GM18907 (cell line): ENCODE data around the gene FZD4.
"Not testable (repeated sequence)": the region's sequence is repeated elsewhere in the genome, so short reads cannot be mapped to it uniquely, and the experiment has no call there.

Experiments
- ATAC-seq: cut with Tn5 transposase; IDR thresholded peaks from one replicate; pipeline ENCODE4 v1.9.1; 2021; ENCODE audit warnings: mild to moderate bottlenecking, moderate library complexity; ENCODE audit not compliant: unreplicated experiment

The FZD4 gene

DNA sequence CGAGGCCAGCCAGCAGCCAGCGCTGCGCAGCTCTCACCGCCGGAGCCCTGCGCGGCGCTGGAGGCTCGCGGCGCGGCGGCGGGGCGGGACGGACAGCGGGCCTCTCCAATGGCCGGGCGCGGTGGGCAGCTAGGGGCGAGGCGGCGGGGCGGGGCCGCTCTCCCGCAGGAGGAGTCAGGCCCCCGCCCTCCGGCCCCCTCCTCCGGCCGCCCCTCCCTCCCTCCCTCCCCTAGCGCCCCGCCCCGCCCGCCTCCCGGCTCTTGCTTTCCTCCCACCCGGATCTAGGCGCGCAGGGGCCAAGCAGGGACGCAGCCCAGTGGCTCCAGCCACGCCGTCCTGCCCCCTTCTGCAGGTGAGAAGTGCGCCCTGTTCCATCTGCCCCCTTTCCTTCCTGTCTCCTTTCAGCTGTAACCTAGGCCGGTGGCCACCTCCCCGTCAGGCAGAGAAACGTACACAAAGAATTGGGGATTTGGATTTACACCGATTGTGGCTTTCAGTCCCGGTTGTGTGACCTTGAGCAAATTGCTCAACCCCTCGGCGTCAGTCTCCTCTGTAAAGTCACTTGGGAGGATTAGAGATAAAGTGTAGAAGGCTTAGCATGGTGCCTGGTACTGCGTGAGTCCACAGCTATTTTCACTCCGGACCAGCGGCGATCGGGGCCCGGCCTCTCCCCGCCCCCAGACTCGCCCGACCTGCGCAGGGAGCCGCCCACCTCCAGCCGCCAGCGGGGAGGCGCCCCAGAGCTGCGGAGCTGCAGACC is at the start of gene FZD4:
FZD4 (minus strand) TSS at position 35 of the 760 bp plus-strand sequence. CDS start 310 bp downstream, outside the sequence.
- ATAC-seq, result peak; percentile 95

DNA sequence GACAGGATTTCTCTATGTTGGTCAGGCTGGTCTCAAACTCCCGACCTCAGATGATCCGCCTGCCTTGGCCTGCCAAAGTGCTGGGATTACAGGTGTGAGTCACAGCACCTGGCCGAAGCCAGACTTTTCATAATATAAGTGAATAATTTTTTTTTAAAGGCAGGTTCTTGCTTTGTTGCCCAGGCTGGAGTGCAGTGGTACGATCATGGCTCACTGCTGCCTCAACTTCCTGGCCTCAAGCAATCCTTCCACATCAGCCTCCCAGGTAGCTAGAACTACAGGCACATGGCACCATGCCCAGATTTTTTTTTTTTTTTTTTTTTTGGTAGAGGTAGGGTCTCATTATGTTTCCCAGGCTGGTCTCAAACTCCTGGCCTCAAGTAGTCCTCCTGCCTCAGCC is 49.1 kb upstream of the FZD4 start:
- ATAC-seq, result not testable (repeated sequence)

DNA sequence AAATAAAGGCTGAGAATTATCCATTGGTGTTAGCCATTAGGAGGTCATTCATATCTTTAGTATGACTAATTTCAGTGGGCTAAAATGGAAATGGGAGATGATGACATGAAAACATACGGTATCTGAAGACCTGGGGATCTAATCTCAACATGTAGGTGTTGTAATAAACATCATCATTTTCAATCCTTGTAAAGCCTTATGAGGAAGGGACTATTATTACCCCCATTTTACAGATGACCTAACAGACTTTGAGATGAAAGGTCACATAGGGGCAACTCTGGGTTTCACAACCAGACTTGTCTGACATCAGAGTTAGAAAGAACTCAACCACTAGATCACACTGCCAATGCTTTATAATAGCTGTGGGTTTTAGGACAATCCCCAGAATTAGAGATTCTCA is 47.7 kb upstream of the FZD4 start:
- no peak for ATAC-seq

DNA sequence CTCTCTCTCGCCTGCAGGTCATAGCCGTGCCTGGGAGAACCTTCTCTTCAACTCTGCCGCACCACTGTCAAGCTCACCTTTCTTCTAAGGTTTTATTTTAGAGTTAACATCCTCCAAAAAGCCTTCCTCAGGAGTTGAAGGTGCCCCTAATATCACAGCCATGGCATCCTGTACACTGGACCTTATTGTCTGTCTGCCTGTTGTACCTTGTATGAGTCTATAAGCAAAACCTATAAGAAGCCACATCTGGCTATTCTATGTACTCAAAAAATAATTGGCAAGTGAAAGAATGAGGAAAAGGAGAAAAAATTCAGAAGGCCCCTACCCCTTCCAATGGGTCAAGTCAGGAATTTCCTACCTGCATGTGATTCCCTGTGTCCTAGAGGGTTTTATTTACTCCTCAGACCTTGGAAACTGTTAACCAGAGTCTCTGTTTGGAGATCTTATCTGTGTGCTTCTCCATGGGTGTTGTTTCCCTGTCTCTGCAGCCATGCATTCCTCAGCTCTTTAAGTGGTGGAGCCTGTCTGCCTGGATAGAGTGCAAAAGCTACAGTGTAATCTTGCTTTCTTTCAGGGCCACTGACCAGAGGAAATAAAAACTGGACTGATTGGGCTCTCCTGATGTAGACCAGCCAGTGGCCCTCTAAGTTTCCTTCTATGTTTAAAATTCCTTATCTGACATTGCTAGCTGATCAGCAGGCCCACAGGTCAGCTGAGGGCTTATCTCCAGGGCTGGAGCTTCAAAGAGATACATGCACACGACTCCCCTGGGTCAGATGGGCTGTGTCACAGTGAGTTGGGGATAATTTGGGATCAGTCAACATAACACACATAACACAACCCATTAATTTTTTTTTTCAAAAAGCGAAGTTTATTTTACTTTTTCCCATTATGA is 44.9 kb upstream of the FZD4 start:
- no peak for ATAC-seq

DNA sequence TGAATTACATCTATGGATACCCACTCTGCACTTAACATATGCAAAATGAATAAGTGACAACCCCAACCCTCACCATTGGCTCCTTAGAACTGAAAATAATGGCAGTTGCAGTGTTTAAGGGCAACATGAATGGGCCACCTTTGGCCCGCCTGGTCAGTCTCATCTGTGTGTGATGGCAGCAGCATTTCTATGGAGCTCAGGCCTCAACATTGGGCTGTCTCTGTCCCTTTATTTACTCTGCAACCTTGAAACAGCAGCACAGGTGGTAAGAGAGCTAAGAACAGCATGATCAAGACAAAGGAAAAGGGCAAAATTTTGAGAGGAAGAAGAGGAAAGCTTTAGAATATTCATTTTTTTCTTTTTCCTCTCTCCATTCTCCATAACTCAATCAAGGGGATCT is 44.2 kb upstream of the FZD4 start:
- no peak for ATAC-seq

DNA sequence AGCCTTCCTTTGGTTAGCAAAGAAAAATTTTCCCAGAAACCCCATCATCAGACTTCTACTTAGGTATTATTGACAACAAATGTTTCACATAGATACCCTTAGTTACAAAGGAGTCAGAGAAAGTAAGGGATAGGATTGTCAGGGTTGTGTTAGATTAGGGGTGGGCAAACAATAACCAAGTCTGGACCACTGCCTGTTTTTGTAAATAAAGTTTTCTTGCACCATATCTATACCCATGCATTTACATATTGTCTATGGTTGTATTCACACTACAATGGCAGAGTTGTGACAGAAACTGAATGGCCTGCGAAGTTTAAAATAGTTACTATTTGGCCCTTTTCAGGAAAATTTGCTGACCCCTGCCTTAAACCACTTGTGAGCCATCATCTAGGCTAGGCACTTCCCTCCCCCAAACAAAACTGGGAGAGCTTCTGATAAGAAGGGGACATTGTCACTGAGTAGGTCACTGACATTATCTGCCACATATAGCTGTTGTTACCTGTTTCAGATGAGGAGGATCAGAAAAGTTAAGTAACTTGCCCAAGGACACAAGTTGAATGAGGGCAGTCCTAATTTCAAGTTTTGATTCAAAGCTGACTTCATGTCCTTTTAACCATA is 41.9 kb upstream of the FZD4 start:
- ATAC-seq, result no peak

DNA sequence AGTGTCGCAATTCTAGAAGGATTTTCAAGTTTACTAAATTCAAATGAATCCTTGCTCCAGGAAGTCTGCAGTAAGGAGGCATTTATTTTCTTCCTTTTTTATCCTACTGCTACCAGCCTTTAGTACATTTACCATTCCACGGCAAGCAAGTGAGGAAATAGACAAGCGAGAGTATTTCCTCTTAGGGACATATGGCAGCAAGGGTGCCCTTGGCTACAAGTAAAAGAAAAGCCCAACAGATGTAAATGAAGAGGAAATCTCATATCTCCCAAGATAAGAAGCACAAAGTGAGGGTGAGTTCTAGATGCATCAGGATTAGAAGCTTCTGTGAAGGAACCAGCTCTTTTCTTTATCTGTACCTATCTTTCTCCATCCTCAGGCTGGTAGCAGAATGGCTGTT is 37.8 kb upstream of the FZD4 start:
- ATAC-seq, result no peak

DNA sequence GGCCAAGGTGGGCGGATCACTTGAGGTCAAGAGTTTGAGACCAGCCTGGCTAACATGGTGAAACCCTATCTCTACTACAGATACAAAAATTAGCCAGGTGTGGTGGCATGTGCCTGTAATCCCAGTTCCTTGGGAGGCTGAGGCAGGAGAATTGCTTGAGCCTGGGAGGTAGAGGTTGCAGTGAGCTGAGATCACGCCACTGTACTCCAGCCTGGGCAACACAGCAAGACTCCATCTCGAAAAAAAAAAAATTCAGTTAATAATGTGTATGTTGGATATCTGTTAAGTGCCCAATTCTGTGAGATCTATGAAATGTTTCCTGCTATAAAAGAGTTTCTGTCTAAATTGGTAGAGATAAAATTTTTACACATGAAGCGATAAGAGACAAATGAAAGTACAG is 37.1 kb upstream of the FZD4 start:
- not testable (repeated sequence) for ATAC-seq

DNA sequence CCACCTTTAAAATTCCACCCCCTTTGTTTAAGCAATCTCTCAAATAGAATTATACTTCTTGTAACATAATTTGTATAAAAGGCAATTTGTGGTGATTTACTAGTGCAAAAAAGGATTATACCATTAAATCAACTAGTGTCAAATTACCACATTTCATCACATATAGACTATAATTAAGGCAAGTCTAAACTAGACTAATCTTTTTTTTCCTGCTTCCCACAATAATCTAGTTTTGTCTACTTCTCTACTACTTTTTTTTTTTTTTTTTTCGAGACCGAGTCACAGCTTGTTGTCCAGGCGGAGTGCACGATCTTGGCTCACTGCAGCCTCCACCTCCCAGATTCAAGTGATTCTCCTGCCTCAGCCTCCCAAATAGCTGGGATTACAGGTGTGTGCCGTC is 36.1 kb upstream of the FZD4 start:
- ATAC-seq, result no peak

DNA sequence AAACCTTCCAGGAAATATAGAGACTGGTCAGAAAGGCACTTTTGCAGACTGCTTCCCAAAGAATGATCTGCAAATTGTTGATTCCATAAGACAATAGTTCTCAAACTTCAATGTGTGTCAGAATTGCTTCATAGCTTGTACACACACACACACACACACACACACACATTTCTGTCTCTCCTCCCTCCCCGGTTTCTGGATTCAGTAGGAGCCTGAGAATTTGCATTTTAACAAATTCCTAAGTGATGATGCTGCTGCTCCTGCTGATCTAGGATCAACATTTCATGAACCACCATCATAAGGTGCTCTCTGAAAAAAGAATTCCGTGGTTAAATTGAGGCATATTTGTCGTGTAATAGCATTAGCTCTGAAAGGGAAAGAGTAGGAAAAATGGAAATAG is 35.3 kb upstream of the FZD4 start:
- ATAC-seq, result no peak

DNA sequence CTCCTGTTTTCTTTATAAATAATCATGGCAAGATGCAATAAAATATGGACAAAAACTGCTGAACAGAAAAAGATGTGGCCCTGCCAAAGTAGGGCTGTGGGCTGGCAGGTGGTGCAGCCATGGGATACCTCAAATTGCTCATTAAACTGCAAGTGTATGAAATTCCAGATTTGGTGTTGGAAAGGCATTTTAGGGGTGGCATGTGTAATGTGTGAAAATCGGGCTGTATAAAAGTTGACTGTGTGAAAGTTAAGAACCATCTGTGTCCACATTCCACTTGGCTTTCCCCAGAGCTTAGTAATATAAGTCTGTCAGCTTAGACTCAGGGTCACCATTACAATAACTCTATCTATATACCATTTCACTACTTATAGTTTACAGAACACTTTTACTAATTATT is 34.8 kb upstream of the FZD4 start:
- no peak for ATAC-seq

DNA sequence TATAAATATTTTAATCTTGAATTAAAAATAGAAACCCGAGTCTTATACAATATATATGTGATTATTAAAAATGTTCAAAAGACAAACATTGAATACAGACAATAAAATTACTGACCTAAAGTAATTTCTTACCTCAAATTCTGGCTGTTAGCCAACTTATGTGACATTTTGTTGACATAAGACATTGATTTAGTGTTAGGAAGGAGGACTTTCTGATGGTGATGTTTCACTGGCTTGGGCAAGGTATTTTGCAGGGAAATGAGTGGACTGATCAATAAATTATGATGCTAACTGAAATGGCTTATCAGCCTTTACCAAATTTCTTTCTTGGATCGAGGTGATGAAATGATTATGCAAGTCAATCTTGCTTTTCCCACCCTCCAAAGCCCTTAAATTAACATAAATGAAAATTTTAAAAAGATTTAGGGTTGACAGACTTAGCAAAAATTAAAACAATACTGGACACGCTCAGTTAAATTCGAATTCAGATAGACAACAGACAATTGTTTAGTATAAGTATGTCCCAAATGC is 33.2 kb upstream of the FZD4 start:
- ATAC-seq, result no peak

DNA sequence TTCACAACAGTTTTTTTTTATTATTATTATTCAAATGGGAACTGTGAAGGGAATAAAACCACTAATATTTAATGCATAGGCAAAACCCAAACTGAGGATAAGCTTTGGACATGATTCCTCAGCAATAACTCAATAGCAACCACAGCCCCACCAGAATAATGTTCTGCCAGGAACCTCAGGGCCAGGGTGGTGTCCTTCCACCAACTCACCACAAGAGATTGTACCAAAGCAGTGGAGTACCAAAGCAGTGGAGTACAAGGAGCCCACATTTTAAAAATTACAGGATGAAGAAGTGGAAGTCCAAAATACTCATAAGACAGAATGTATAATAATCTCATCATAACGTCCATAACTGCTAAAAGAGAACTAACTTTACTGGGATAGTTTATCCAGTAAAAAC is 32.5 kb upstream of the FZD4 start:
- no peak for ATAC-seq

DNA sequence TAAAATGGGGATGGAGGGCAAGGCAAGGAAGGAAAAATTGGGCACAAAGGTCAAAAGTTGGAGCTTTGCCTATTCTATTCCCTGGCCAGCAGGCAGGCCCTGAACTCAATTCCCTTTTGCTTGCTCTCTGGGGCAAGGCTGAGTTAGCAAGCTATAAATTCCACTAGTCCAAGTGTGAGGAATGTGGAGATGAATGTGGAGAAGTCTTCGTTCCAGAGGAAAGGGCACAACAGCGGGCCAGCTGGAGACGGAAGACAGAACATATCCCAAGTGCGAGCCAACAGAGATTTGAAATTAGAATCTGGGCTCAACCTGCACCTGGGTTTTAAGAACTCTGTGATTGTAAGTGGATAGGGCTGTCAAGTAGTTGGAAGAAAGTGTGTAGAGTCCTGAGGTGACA is 29.5 kb upstream of the FZD4 start:
- no peak for ATAC-seq

DNA sequence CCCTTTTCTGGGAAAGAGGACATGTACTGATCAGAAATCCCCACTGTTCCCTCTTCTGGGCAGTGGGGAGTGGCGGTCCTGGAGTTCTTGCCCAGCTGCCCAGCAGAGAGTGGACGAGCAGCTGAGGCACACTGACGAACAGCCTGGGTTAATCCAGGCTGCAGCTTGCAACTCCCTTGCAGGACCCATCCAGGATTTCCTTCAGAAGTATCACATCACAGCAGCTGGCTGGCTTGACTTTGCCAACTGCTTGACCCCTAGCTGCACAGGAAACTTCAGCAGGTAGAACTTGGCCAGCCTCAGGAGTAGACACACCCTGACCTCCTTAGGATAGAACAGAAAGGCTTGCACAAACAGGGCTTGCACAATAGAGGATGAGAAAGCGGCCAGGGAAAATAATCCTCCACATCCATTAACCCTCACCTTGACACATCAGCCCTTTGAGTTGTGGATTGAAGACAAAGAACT is 27.9 kb upstream of the FZD4 start:
- ATAC-seq, result no peak

DNA sequence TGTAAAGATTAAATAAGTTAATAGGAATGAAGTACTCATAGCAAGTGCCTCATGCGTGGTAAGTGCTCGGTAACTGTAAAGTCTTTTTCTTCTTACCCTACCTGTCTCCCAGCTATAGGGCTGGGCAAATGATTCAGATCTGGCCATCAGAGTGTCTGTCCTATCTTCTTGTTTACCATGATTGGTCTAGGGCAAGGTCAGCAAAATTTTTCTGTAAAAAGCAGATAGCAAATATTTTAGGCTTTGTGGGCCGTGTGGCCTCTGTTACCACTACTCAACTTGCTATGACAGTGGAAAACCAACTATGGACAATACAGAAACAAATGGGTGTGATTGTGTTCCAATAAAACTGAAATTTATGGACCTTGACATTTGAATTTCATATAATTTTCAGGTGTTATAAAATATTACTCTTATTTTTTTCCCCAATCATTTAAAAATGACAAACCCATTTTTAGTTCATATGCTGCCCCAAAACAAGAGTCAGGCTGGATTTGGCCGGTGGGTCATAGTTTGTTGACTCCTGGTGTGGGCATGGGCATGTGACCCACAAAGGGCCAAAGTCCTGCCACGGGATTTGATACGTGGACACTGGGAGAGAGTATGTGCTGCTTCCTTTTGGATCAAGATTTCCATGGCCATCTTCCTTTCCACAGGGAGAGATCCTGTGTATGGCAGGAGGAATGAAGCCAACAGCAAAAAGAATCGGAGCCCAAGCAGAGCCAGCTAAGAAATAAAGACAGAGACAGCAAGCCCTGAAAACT is 26.8 kb upstream of the FZD4 start:
- no peak for ATAC-seq

DNA sequence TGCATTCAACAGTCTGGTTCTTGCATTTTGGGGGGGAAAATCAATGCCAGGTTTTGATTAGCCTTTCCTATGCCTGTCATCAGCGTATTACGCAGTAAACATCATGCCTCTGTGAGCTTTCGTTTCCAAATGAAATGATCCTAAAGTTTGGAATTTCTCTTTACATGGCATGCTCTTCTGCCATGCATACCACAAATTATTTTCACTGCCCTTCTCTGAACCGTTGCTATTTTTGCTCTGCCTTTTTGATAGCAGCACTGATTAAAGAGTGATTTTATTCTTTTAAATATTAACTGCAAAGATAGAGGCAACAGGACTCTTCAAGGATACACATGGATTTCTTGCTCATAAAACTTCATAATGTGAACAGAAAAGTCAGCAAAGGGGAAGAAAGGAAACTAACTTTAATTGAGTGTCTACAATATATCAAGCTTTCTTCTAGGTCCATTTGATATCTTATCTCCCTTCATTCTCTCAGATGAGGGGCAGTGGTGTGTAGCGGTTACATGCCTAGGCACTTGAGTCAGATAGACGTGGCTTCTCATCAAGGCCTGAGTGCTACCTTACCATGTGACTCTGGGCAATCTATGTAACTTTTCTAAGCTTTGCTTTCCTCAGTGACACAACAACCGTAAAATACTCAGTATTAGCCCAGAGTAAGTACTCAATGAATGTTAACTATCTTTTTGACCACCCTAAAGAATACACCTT is 25.0 kb upstream of the FZD4 start:
- no peak for ATAC-seq

DNA sequence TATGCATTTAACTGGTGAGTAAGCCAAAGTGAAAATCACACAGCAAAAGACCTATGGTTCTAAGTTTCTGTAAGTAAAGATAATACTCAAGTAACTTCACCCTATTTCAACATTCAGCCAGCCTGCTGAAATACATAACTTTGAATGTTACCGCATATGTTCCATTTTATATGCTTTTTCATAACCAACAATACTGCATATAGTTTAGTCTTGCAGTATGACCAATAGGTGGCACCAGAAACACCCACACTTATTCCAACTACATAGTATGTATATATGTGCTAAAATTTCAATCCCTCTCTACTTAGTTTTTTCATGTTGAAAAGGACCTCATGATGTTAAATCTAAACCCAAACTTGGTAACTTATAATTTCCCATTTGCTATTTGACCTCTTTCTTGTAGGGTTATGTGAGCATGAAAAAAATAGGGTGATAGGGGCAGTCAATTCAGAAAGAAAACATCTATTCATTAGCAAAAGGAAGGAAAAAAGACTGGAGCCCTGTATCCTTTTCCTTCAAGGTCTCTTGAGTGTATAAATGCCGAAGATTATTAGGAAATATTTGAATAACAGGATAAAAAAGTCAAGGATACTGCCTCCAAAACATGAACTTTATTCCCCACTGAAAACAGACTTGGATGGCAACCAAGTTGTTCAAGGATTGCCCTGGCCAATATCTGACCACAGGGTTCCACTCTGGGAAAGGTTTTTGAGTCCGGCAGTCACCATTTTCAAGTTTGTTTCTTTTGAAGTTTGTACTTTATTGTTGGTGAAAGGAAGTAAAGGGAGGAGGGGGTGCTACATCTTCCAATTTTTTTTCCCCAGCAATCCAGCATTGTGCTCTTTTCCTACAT is 23.8 kb upstream of the FZD4 start:
- ATAC-seq, result peak; percentile 65

DNA sequence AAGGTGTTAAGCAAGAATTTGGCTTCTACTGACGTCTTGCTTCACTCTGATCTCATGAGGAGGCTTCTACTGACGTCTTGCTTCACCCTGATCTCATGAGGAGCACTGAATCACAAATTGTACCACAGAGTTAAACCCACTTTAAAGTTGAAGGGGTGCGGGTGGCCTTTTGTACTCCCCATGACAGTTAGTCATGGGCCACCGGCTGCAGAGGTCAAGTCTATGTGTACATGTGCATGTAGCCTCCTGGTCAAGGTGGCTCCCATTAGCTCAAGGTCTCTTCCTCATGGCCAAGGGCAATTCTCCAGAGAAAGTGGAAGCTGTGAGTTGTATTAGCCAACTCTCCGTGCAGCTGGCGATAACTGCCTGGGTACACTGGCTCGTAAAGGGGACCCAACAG is 23.1 kb upstream of the FZD4 start:
- no peak for ATAC-seq
